GM18861 (cell line): Measurements from ENCODE around the gene LRRC71.

Experiments used
- ATAC-seq: cut with Tn5 transposase; IDR thresholded peaks from one replicate; pipeline ENCODE4 v1.9.1; 2021; ENCODE audit not compliant: unreplicated experiment

The LRRC71 gene

GRCh38 chr1:156920233-156921052, at the start of gene LRRC71:
Gene LRRC71, plus strand, starts transcription at chr1:156920632. Its CDS starts 172 bp downstream, at chr1:156920804.
- no peak for ATAC-seq

- no peak for ATAC-seq
These were observed 46.8 kb upstream of the LRRC71 start for GRCh38 chr1:156873659-156874058.

- no peak for ATAC-seq
These were observed 46.3 kb upstream of the LRRC71 start for GRCh38 chr1:156874142-156874541.

- no peak for ATAC-seq
These were observed 45.7 kb upstream of the LRRC71 start for GRCh38 chr1:156874572-156875340.

GRCh38 chr1:156875341-156875615, 45.2 kb upstream of the LRRC71 start:
- ATAC-seq: no peak

- no peak for ATAC-seq
These were observed 44.2 kb upstream of the LRRC71 start for GRCh38 chr1:156876281-156876680.

GRCh38 chr1:156877433-156878170, 42.8 kb upstream of the LRRC71 start:
- ATAC-seq: no peak

- ATAC-seq: no peak
These were observed 40.6 kb upstream of the LRRC71 start for GRCh38 chr1:156879876-156880275.

- no peak for ATAC-seq
These were observed 40.0 kb upstream of the LRRC71 start for GRCh38 chr1:156880473-156880872.

GRCh38 chr1:156881101-156881500, 39.3 kb upstream of the LRRC71 start:
- ATAC-seq: no peak

- no peak for ATAC-seq
These were observed 38.8 kb upstream of the LRRC71 start for GRCh38 chr1:156881663-156882062.

GRCh38 chr1:156882543-156882942, 37.9 kb upstream of the LRRC71 start:
- ATAC-seq: no peak

GRCh38 chr1:156883919-156884318, 36.5 kb upstream of the LRRC71 start:
- ATAC-seq: no peak

GRCh38 chr1:156884560-156885184, 35.8 kb upstream of the LRRC71 start:
- ATAC-seq: no peak

- ATAC-seq: no peak
These were observed 35.1 kb upstream of the LRRC71 start for GRCh38 chr1:156885314-156885713.

GRCh38 chr1:156885880-156886355, 34.5 kb upstream of the LRRC71 start:
- ATAC-seq: no peak

GRCh38 chr1:156886583-156887281, 33.7 kb upstream of the LRRC71 start:
- no peak for ATAC-seq

- no peak for ATAC-seq
These were observed 33.1 kb upstream of the LRRC71 start for GRCh38 chr1:156887317-156887716.

- ATAC-seq: no peak
These were observed 32.7 kb upstream of the LRRC71 start for GRCh38 chr1:156887734-156888133.

GRCh38 chr1:156889802-156890580, 30.4 kb upstream of the LRRC71 start:
- ATAC-seq: no peak
